T-helper 17 cell (primary cell): ENCODE data around the gene IRF1. TPM values are rescaled to one million over a fixed set of nuclear protein-coding genes. Genes with fewer than 3 reads are reported as not detected.
"Not testable (repeated sequence)": the region's sequence is repeated elsewhere in the genome, so short reads cannot be mapped to it uniquely, and the experiment has no call there.

ENCODE experiments used
- ATAC-seq: fragments of 150-1000 bp; cut with Tn5 transposase; 2 replicates; pipeline ENCODE4 v1.10.0; 2021; ENCODE audit warnings: mild to moderate bottlenecking, moderate library complexity
- DNase-seq, 3 donors: peaks; one replicate each; pipeline versions ENCODE4 v3.0.0 to v3.0.0-alpha.2; 2020 to 2021
- H3K9me3 ChIP-seq: one replicate; pipeline ENCODE4 v1.7.0; 2013; ENCODE audit warnings: low read length, mild to moderate bottlenecking; ENCODE audit not compliant: control insufficient read depth, poor library complexity, severe bottlenecking
- H3K27ac Mint-ChIP-seq: one replicate; pipeline ENCODE4 v1.8.0; 2022; ENCODE audit warnings: mild to moderate bottlenecking, moderate library complexity, mixed read lengths
- H3K27me3 Mint-ChIP-seq: one replicate; pipeline ENCODE4 v1.8.0; 2022; ENCODE audit warnings: mixed read lengths
- H3K36me3 Mint-ChIP-seq: one replicate; pipeline ENCODE4 v1.8.0; 2022; ENCODE audit warnings: low read depth, mixed read lengths
- H3K4me1 Mint-ChIP-seq: one replicate; pipeline ENCODE4 v1.8.0; 2022; ENCODE audit warnings: mild to moderate bottlenecking, mixed read lengths
- H3K4me3 Mint-ChIP-seq: one replicate; pipeline ENCODE4 v1.8.0; 2022; ENCODE audit warnings: mild to moderate bottlenecking, moderate library complexity, mixed read lengths
- total RNA-seq, 4 donors: library from RNA in 2 of 4; stranded (reverse) in 2 of 4; gene quantifications; one replicate each; pipeline ENCODE4 v1.2.3 and lab custom pipeline; 2022 to 2026

The IRF1 gene
- total RNA-seq, 2 donors from 2014 or later, result 590 to 639 TPM

DNA sequence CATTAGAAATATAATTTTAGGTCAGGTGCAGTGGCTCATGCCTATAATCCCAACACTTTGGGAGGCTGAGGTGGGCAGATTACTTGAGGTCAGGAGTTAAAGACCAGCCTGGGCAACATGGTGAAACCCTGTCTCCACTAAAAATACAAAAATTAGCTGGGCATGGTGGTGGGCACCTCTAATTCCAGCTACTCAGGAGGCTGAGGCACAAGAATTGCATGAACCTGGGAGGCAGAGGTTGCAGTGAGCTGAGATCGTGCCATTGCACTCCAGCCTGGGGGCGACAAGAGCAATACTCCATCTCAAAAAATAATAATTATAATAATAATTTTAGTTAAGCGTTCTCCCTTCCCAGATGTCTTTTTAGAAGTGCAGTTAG lies 52.3 kb downstream of the IRF1 start:
- H3K27me3 Mint-ChIP-seq, H3K9me3 ChIP-seq, ATAC-seq, H3K36me3 Mint-ChIP-seq, DNase-seq: not testable (repeated sequence)
- Mint-ChIP-seq H3K4me1 (peaks cover 55% of the 10 kb centered on the region), H3K27ac (peak overlapping the region; percentile 95), H3K4me3 (peak overlapping the region; percentile 80)

DNA sequence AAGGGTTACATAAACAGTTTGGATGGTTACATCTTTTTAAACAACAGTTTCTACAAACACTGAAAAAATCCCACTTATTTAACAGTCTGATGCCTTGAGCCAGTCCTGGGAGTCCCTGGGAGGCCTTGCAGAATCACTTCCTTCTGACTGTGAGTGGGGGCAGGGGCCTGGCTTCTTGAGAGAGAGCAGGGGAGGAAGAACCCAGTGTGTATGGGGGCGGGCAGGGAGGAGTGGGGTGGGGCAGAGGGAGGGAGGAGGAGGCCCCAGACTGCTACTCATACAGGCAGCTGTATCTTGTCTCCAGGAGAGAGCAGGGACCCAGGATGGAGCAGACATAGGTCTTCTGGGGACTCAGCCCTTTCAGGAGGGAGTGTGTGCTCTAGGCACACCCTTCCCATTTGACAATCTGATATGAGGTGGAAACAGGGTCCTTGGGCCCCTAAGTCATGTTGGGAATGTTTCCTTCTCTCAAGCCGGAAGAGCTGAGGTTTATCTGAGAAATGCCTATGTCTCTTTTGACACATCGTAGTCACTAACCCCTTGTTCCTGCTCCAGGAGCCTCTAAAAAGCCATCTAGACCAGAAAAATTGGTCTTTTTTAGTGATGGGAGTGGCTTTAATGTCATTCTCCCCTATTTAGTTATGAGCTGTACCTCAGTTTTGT lies 52.8 kb downstream of the IRF1 start:
- DNase-seq (peak in 1 of 3 donors; percentile 33), ATAC-seq (peak; percentile 88)
- H3K27me3 Mint-ChIP-seq, result no peaks in the 10 kb centered on the region
- H3K36me3 Mint-ChIP-seq, result peaks cover 6% of the 10 kb centered on the region
- peak overlapping the region; percentile 80 for H3K4me3 Mint-ChIP-seq
- H3K27ac Mint-ChIP-seq, result peak overlapping the region; percentile 95
- peaks cover 56% of the 10 kb centered on the region for H3K4me1 Mint-ChIP-seq
- H3K9me3 ChIP-seq, result no peaks in the 10 kb centered on the region

DNA sequence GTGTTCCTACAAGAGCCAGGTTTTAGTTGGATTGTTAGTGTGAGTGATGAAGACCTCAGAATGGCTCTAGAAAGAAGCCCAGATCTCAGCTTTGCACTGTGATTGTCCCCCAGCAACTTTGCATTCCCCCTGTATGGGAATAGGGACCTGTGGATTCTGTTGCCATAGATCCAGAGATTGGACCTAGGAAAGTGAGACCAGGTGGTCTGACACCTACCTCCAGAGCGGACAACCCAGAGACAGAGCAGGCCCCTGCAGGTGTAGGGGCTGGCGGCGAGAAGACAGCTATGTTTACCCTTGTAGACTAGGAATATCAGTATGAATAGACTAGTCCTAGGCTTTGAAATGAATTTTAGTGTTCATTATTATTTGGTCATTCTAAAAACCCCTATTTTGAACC lies 53.6 kb downstream of the IRF1 start:
- ATAC-seq (no peak), DNase-seq (no peak)
- no peaks in the 10 kb centered on the region for H3K27me3 Mint-ChIP-seq
- H3K27ac Mint-ChIP-seq, result peak overlapping the region; percentile 95
- H3K4me3 Mint-ChIP-seq, result peak overlapping the region; percentile 80
- H3K4me1 Mint-ChIP-seq, result peaks cover 58% of the 10 kb centered on the region
- H3K9me3 ChIP-seq, result no peaks in the 10 kb centered on the region
- peaks cover 9% of the 10 kb centered on the region for H3K36me3 Mint-ChIP-seq

DNA sequence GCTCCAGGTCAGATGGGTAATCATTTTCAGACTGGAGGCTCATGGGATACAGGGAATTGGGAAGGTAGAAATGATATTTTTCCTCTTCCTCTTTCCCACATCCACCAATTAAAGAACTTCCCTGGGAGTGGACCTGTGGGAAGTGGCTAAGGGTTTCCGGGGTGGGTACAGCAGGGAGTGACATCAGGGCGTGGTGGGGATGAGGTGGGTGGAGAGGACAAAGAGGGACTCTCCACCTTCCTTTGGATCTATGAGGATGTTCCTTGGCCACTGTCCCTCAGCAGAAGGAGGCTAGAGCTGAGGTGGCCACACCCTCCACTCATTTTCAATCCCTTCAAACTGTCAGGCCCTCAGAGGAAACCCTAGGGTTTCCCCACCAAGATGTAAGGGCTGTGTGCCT lies 54.7 kb downstream of the IRF1 start:
- no peaks in the 10 kb centered on the region for H3K27me3 Mint-ChIP-seq
- ATAC-seq (no peak), DNase-seq (no peak)
- peak overlapping the region; percentile 95 for H3K27ac Mint-ChIP-seq
- peak overlapping the region; percentile 25 for H3K4me3 Mint-ChIP-seq
- H3K4me1 Mint-ChIP-seq, result peaks cover 65% of the 10 kb centered on the region
- no peaks in the 10 kb centered on the region for H3K9me3 ChIP-seq
- peaks cover 9% of the 10 kb centered on the region for H3K36me3 Mint-ChIP-seq

DNA sequence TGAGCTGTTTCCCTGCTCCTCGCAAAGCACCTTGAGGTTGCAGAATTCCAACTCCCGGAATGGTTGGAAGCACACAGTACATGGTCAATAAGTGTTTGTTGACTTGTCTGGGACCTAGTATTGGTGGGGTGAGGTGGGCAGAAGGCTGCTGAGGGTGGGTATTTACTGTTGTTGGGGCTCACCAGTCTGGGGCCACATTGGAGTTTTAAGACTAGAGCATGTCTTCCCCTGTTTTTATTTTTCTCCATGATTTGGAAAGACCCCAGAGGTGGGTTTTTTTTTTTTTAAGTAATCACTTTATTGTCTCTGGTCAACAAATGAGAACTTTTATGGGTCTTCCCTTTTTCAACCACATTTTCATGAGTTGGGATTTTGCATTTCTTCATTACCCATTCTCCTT lies 55.1 kb downstream of the IRF1 start:
- peaks cover 70% of the 10 kb centered on the region for H3K4me1 Mint-ChIP-seq
- no peak overlapping the region for H3K4me3 Mint-ChIP-seq
- H3K36me3 Mint-ChIP-seq, result peaks cover 9% of the 10 kb centered on the region
- peak overlapping the region; percentile 95 for H3K27ac Mint-ChIP-seq
- DNase-seq, result no peak
- no peaks in the 10 kb centered on the region for H3K9me3 ChIP-seq
- ATAC-seq, result no peak
- no peaks in the 10 kb centered on the region for H3K27me3 Mint-ChIP-seq

DNA sequence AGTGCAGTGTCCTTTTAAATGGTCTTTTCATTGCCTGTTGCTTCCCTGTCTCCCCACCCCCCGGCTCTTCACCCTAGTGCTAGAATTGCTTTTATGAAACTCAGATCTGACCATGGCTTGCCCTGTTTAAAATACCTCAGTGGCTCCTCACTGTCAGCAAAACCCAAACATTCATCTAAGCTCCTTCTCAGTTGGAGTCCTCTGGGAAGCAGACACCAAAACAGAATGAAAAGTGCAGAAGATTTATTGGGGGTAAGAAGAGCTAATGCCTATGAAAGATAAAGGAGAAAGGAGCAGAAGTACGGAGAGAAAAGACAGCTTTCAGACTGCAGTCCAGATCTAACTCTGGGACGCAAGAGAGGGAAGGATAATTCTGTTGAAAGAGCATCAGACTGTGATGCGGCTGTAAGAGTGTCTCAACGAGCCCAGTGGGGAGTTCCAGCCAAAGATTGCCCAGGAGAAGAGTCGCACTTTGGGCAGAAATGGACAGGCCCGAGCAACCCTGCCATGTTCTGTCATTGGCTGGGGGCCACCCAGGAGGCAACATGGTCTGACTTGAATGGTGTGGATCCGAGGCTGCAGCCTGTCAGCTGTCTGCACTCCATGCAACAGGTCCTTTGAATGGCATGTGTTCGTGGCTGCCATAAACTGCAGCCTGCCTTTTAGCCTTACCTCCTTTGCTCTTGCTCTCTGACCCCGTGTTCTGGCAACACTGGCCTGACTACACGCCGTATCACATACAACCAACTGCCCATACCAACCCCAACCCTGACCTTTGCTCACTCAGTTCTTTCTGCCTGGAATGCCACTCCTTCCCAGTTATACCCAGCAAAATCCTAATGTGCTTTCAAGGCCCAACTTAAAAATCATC lies 55.9 kb downstream of the IRF1 start:
- ATAC-seq (no peak), DNase-seq (no peak)
- Mint-ChIP-seq H3K27ac (peak overlapping the region; percentile 95), H3K4me1 (peaks cover 77% of the 10 kb centered on the region), H3K36me3 (peaks cover 11% of the 10 kb centered on the region), H3K4me3 (peak overlapping the region; percentile 58), H3K27me3 (no peaks in the 10 kb centered on the region)
- H3K9me3 ChIP-seq, result no peaks in the 10 kb centered on the region

DNA sequence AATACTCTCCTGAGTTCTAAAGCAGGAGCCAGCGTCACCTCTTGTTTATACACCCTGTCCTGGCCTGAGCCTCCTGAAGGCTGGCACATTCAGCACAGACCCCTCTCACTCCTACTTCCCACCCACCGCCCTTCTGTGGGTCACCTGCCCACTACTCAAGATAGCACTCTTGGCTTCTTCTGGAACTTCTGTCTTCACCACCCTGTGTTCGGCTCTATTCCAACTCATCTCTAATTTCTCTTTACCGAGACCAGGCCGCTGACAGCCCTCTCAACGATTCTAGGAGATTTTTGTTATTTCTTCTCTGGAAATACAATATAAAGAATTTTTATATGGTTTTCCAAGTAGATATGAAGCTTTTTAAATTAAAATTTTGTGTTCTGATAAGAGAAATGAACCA lies 57.4 kb downstream of the IRF1 start:
- H3K27me3 Mint-ChIP-seq, result no peaks in the 10 kb centered on the region
- H3K4me1 Mint-ChIP-seq, result peaks cover 85% of the 10 kb centered on the region
- no peak for ATAC-seq
- H3K4me3 Mint-ChIP-seq, result peak overlapping the region; percentile 52
- peaks cover 11% of the 10 kb centered on the region for H3K36me3 Mint-ChIP-seq
- no peaks in the 10 kb centered on the region for H3K9me3 ChIP-seq
- H3K27ac Mint-ChIP-seq, result peak overlapping the region; percentile 99
- no peak for DNase-seq

DNA sequence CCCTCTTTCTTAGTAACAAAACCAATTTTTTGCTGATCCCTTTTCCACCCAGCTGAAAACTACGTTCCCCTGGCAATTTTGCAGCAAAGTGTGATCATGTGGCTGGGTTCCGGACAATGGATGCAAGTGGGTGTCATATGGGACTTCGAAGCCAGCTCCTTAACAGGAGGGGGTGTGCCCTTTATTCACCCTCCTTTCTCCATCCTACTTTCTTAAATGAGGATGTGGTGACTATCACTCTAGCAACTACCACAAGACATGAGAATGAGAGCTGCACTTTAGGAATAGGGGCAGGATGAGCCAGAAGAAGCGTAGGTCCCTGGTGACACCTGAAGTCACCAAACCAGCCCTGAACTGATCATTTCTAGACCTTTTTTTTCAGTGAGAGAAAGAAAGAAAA lies 58.9 kb downstream of the IRF1 start:
- H3K36me3 Mint-ChIP-seq, result peaks cover 11% of the 10 kb centered on the region
- DNase-seq (no peak), ATAC-seq (no peak)
- H3K27me3 Mint-ChIP-seq, result no peaks in the 10 kb centered on the region
- peak overlapping the region; percentile 99 for H3K27ac Mint-ChIP-seq
- peak overlapping the region; percentile 63 for H3K4me3 Mint-ChIP-seq
- peaks cover 82% of the 10 kb centered on the region for H3K4me1 Mint-ChIP-seq
- H3K9me3 ChIP-seq, result no peaks in the 10 kb centered on the region

Other genes starting within 250 kb of the IRF1 start
- not detected for gene PDLIM4, start 233.1 kb downstream of the IRF1 start, total RNA-seq
- gene SLC22A4, start 196.4 kb downstream of the IRF1 start, total RNA-seq, result under 1 TPM in 1 of 2 donors, not detected in 1; 0.70 TPM
- 1 to 10 TPM; 3.4 to 3.7 TPM for gene SLC22A5, start 121.1 kb downstream of the IRF1 start, total RNA-seq
- not detected for gene IL5, start 52.7 kb upstream of the IRF1 start, total RNA-seq
- 10 to 100 TPM; 20.4 to 22.2 TPM for gene RAD50, start 66.2 kb upstream of the IRF1 start, total RNA-seq
- under 1 TPM in 1 of 2 donors, not detected in 1; 0.20 TPM for gene IL13, start 167.4 kb upstream of the IRF1 start, total RNA-seq
- not detected for gene IL4, start 183.2 kb upstream of the IRF1 start, total RNA-seq
- 10 to 100 TPM; 12.6 to 17.9 TPM for gene KIF3A, start 246.8 kb upstream of the IRF1 start, total RNA-seq